Stimulated activated naive CD4-positive, alpha-beta T cell treated with Interleukin-2 at 50 U/mL for 16 hours (primary cell): Measurements from ENCODE around the gene CREB3L2.
"Not testable (repeated sequence)": the region's sequence is repeated elsewhere in the genome, so short reads cannot be mapped to it uniquely, and the experiment has no call there.

Experiments used
- DNase-seq: peaks from one replicate; lab custom pipeline; 2025; lab: John Stamatoyannopoulos, UW

The CREB3L2 gene

GRCh38 chr7:137968339-137968738, 33.5 kb downstream of the CREB3L2 start:
- not testable (repeated sequence) for DNase-seq

GRCh38 chr7:137967143-137968018, 34.5 kb downstream of the CREB3L2 start:
- no peak for DNase-seq

GRCh38 chr7:137966641-137967142, 35.2 kb downstream of the CREB3L2 start:
- DNase-seq, result no peak

GRCh38 chr7:137965942-137966640, 35.8 kb downstream of the CREB3L2 start:
- DNase-seq, result no peak

GRCh38 chr7:137964824-137965545, 36.9 kb downstream of the CREB3L2 start:
- DNase-seq, result no peak

GRCh38 chr7:137962875-137963507, 38.9 kb downstream of the CREB3L2 start:
- DNase-seq, result no peak

- no peak for DNase-seq
Observed at GRCh38 chr7:137962491-137962874, 39.4 kb downstream of the CREB3L2 start.

- no peak for DNase-seq
Observed at GRCh38 chr7:137961200-137962177, 40.4 kb downstream of the CREB3L2 start.

GRCh38 chr7:137960020-137960419, 41.9 kb downstream of the CREB3L2 start:
- DNase-seq, result no peak

GRCh38 chr7:137958470-137959431, 43.1 kb downstream of the CREB3L2 start:
- DNase-seq, result no peak

- DNase-seq, result no peak
Observed at GRCh38 chr7:137957887-137958286, 44.0 kb downstream of the CREB3L2 start.

- no peak for DNase-seq
Observed at GRCh38 chr7:137956591-137956990, 45.3 kb downstream of the CREB3L2 start.

- DNase-seq, result no peak
Observed at GRCh38 chr7:137956183-137956582, 45.7 kb downstream of the CREB3L2 start.

- no peak for DNase-seq
Observed at GRCh38 chr7:137954614-137955013, 47.3 kb downstream of the CREB3L2 start.

- DNase-seq, result no peak
Observed at GRCh38 chr7:137953665-137954470, 48.0 kb downstream of the CREB3L2 start.

GRCh38 chr7:137953043-137953664, 48.7 kb downstream of the CREB3L2 start:
- no peak for DNase-seq

GRCh38 chr7:137952426-137952805, 49.5 kb downstream of the CREB3L2 start:
- DNase-seq, result no peak
